ENCODE data around the gene TNFRSF1A. TPM values are rescaled to one million over a fixed set of nuclear protein-coding genes. Genes with fewer than 3 reads are reported as not detected.
A peak's percentile ranks its signal among the peaks of the same experiment; 100 is the strongest.

Gene TNFRSF1A
- total RNA-seq, 1 experiment from 2014 or later: 79.0 TPM

GRCh38 chr12:6378709-6379472 is 37.0 kb upstream of the TNFRSF1A start:
- H3K27me3 Mint-ChIP-seq (ENCODE audit: insufficient read depth, unreplicated experiment): no peaks in the 10 kb centered on the region
- peak in 1 of 2 experiments; percentile 18 for DNase-seq
- H3K27me3 ChIP-seq (replicated peaks; ENCODE audit: control insufficient read depth, insufficient read depth, low read length): no peaks in the 10 kb centered on the region
- H3K36me3 ChIP-seq (ENCODE audit: control insufficient read depth, insufficient read depth, low read length): no peaks in the 10 kb centered on the region
- peaks cover 9% of the 10 kb centered on the region for H3K36me3 Mint-ChIP-seq (ENCODE audit: insufficient read depth, unreplicated experiment)
- no peak overlapping the region for H3K27ac Mint-ChIP-seq (ENCODE audit: unreplicated experiment)
- ChIA-PET POLR2A (no interaction called here), CTCF (no interaction called here)
- no peak overlapping the region for H3K4me3 Mint-ChIP-seq (ENCODE audit: unreplicated experiment)
- peaks cover 38% of the 10 kb centered on the region for H3K4me1 Mint-ChIP-seq (ENCODE audit: low read depth, unreplicated experiment)
- H3K9me3 ChIP-seq: no peaks in the 10 kb centered on the region
- H3K9me3 Mint-ChIP-seq (ENCODE audit: unreplicated experiment): no peaks in the 10 kb centered on the region
- BruUV-seq (replicated peaks): no TSS peak
- peaks cover 60% of the 10 kb centered on the region for H3K4me1 ChIP-seq
- no peak overlapping the region for H3K4me3 ChIP-seq (ENCODE audit: low read depth, low read length)
- no peak for TF ChIP-seq CTCF (IDR thresholded peaks at IDR 0.05; ENCODE audit: insufficient read depth in 1 of 2, low read depth in 1 of 2, low read length in 1 of 2, severe bottlenecking in 1 of 2, unreplicated experiment in 1 of 2)
- intact Hi-C loops (cut with micrococcal nuclease; ENCODE audit: unreplicated experiment): loop anchor here (10.0 kb wide), 1 partner anchor 304 kb away; no protein-coding TSS in a partner anchor

- Mint-ChIP-seq H3K27me3 (ENCODE audit: insufficient read depth, unreplicated experiment) (no peaks in the 10 kb centered on the region), H3K27ac (ENCODE audit: unreplicated experiment) (peak overlapping the region; percentile 94), H3K4me3 (ENCODE audit: unreplicated experiment) (no peak overlapping the region), H3K36me3 (ENCODE audit: insufficient read depth, unreplicated experiment) (peaks cover 8% of the 10 kb centered on the region), H3K4me1 (ENCODE audit: low read depth, unreplicated experiment) (peaks cover 41% of the 10 kb centered on the region), H3K9me3 (ENCODE audit: unreplicated experiment) (no peaks in the 10 kb centered on the region)
- ChIA-PET CTCF (interaction anchor here (0.6 to 1.4 kb wide), 5 partner anchors 22 to 160 kb away, joined by 3 to 6 read pairs (median 3); partner anchors contain the start of gene TNFRSF1A), POLR2A (interaction anchor here (0.6 to 2.0 kb wide), 3 partner anchors 41 to 368 kb away, joined by 3 to 9 read pairs (median 3); no protein-coding TSS in a partner anchor)
- Histone ChIP-seq H3K4me3 (ENCODE audit: low read depth, low read length) (no peak overlapping the region), H3K4me1 (peaks cover 63% of the 10 kb centered on the region), H3K27me3 (replicated peaks; ENCODE audit: control insufficient read depth, insufficient read depth, low read length) (no peaks in the 10 kb centered on the region), H3K9me3 (no peaks in the 10 kb centered on the region), H3K36me3 (ENCODE audit: control insufficient read depth, insufficient read depth, low read length) (no peaks in the 10 kb centered on the region)
- DNase-seq: no peak
- intact Hi-C loops (cut with micrococcal nuclease; ENCODE audit: unreplicated experiment): loop anchor here (2.0 to 10.0 kb wide), 2 partner anchors 67 to 303 kb away; partner anchors contain the start of gene PLEKHG6
- BruUV-seq (replicated peaks): no TSS peak
- no peak for TF ChIP-seq CTCF (IDR thresholded peaks at IDR 0.05; ENCODE audit: insufficient read depth in 1 of 2, low read depth in 1 of 2, low read length in 1 of 2, severe bottlenecking in 1 of 2, unreplicated experiment in 1 of 2)
These were observed 35.8 kb upstream of the TNFRSF1A start for GRCh38 chr12:6377667-6377994.

GRCh38 chr12:6376870-6377666 is 35.2 kb upstream of the TNFRSF1A start:
- TF ChIP-seq CTCF (IDR thresholded peaks at IDR 0.05; ENCODE audit: insufficient read depth in 1 of 2, low read depth in 1 of 2, low read length in 1 of 2, severe bottlenecking in 1 of 2, unreplicated experiment in 1 of 2): no peak
- Mint-ChIP-seq H3K27me3 (ENCODE audit: insufficient read depth, unreplicated experiment) (no peaks in the 10 kb centered on the region), H3K27ac (ENCODE audit: unreplicated experiment) (peak overlapping the region; percentile 94), H3K4me3 (ENCODE audit: unreplicated experiment) (peak overlapping the region; percentile 72), H3K4me1 (ENCODE audit: low read depth, unreplicated experiment) (peaks cover 47% of the 10 kb centered on the region), H3K9me3 (ENCODE audit: unreplicated experiment) (no peaks in the 10 kb centered on the region), H3K36me3 (ENCODE audit: insufficient read depth, unreplicated experiment) (peaks cover 13% of the 10 kb centered on the region)
- peak in 1 of 2 experiments; percentile 29 for DNase-seq
- TSS peak; percentile 21 for BruUV-seq (replicated peaks)
- POLR2A ChIA-PET: interaction anchor here (0.6 to 2.0 kb wide), 3 partner anchors 41 to 368 kb away, joined by 3 to 9 read pairs (median 3); no protein-coding TSS in a partner anchor
- no peaks in the 10 kb centered on the region for H3K27me3 ChIP-seq (replicated peaks; ENCODE audit: control insufficient read depth, insufficient read depth, low read length)
- peaks cover 63% of the 10 kb centered on the region for H3K4me1 ChIP-seq
- no peaks in the 10 kb centered on the region for H3K36me3 ChIP-seq (ENCODE audit: control insufficient read depth, insufficient read depth, low read length)
- no peaks in the 10 kb centered on the region for H3K9me3 ChIP-seq
- H3K4me3 ChIP-seq (ENCODE audit: low read depth, low read length): no peak overlapping the region
- CTCF ChIA-PET: interaction anchor here (0.6 to 1.4 kb wide), 6 partner anchors 22 to 161 kb away, joined by 3 to 6 read pairs (median 3); partner anchors contain the start of gene TNFRSF1A
- intact Hi-C loops (cut with micrococcal nuclease; ENCODE audit: unreplicated experiment): loop anchor here (1.0 to 10.0 kb wide), 5 partner anchors 7 to 302 kb away; partner anchors contain the start of genes LTBR and PLEKHG6

Data from Caco-2 (cell line).